ENCODE measurements around the gene IP6K2. TPM values are rescaled to one million over a fixed set of nuclear protein-coding genes. Genes with fewer than 3 reads are reported as not detected.

The IP6K2 gene
- total and polyA plus RNA-seq, 2 experiments from 2014 or later, result 97.0 to 97.4 TPM

GRCh38 chr3:48715174-48715800 is 1.7 kb downstream of the IP6K2 start:
- Mint-ChIP-seq H3K4me3 (peak overlapping the region; percentile 100), H3K36me3 (ENCODE audit: low read depth) (peaks cover 50% of the 10 kb centered on the region), H3K27me3 (ENCODE audit: insufficient read depth, low read depth, poor library complexity) (peaks cover 4% of the 10 kb centered on the region), H3K27ac (peak overlapping the region; percentile 100; the same call in 1 of the 2 replicates), H3K4me1 (peaks cover 28% of the 10 kb centered on the region; the same call in 2 of the 3 replicates), H3K9me3 (no peaks in the 10 kb centered on the region)
- Histone ChIP-seq H3K4me2 (peak overlapping the region; percentile 76), H3K4me1 (ENCODE audit: insufficient read depth) (peaks cover 17% of the 10 kb centered on the region), H2AFZ (no peak overlapping the region), H3K27ac (ENCODE audit: low read depth) (no peak overlapping the region), H3K4me3 (peak overlapping the region; percentile 64), H3K36me3 (ENCODE audit: insufficient read depth) (peaks cover 30% of the 10 kb centered on the region), H3F3A (replicated peaks; ENCODE audit: low read depth) (peaks cover 7% of the 10 kb centered on the region), H3K27me3 (ENCODE audit: insufficient read depth) (no peaks in the 10 kb centered on the region), H3K9me2 (ENCODE audit: insufficient read depth) (no peaks in the 10 kb centered on the region), H4K20me1 (replicated peaks; ENCODE audit: insufficient read depth) (peaks cover 38% of the 10 kb centered on the region), H3K79me2 (replicated peaks; ENCODE audit: insufficient read depth) (peaks cover 66% of the 10 kb centered on the region)
- DNase-seq (ENCODE audit: low spot score), result peak; percentile 47
- peak; percentile 3; the same call in 1 of the 3 replicates for ATAC-seq
- TF ChIP-seq ZNF331 (CRISPR knock-in tag; IDR thresholded peaks at IDR 0.05; ENCODE audit: low read depth), result no peak
- no peak for TF ChIP-seq REST (IDR thresholded peaks at IDR 0.05; ENCODE audit: unreplicated experiment)
- no peak for TF ChIP-seq NANOG (IDR thresholded peaks at IDR 0.05; ENCODE audit: borderline replicate concordance)
- TF ChIP-seq CREB1 (CRISPR knock-in tag; IDR thresholded peaks at IDR 0.05; ENCODE audit: low read depth), result no peak
- TF ChIP-seq POLR2AphosphoS5 (IDR thresholded peaks at IDR 0.05; ENCODE audit: low read depth), result no peak

GRCh38 chr3:48711727-48712126 is 5.3 kb downstream of the IP6K2 start:
- Histone ChIP-seq H3K27ac (ENCODE audit: low read depth) (peak overlapping the region; percentile 35; the same call in 1 of the 2 replicates), H3K79me2 (replicated peaks; ENCODE audit: insufficient read depth) (peaks cover 100% of the 10 kb centered on the region), H3K36me3 (ENCODE audit: insufficient read depth) (peaks cover 30% of the 10 kb centered on the region), H3K4me2 (no peak overlapping the region), H2AFZ (no peak overlapping the region), H3K4me1 (ENCODE audit: insufficient read depth) (peaks cover 24% of the 10 kb centered on the region), H3K27me3 (ENCODE audit: insufficient read depth) (no peaks in the 10 kb centered on the region), H3K9me2 (ENCODE audit: insufficient read depth) (no peaks in the 10 kb centered on the region), H3F3A (replicated peaks; ENCODE audit: low read depth) (peaks cover 14% of the 10 kb centered on the region), H4K20me1 (replicated peaks; ENCODE audit: insufficient read depth) (peaks cover 65% of the 10 kb centered on the region), H3K4me3 (no peak overlapping the region)
- H3K4me3 Mint-ChIP-seq, result no peak overlapping the region; the same call in 2 of the 3 replicates
- DNase-seq (ENCODE audit: low spot score) (no peak), ATAC-seq (no peak)
- peak overlapping the region; percentile 14; the same call in 1 of the 2 replicates for H3K27ac Mint-ChIP-seq
- TF ChIP-seq NANOG (IDR thresholded peaks at IDR 0.05; ENCODE audit: borderline replicate concordance) (no peak), ZNF114 (CRISPR knock-in tag; IDR thresholded peaks at IDR 0.05) (no peak), ETS1 (IDR thresholded peaks at IDR 0.05) (no peak), EZH2 (IDR thresholded peaks at IDR 0.05; ENCODE audit: low read depth, unreplicated experiment) (no peak)
- no peaks in the 10 kb centered on the region for H3K9me3 Mint-ChIP-seq
- H3K27me3 Mint-ChIP-seq (ENCODE audit: insufficient read depth, low read depth, poor library complexity), result peaks cover 2% of the 10 kb centered on the region
- H3K4me1 Mint-ChIP-seq, result peaks cover 37% of the 10 kb centered on the region
- peaks cover 80% of the 10 kb centered on the region for H3K36me3 Mint-ChIP-seq (ENCODE audit: low read depth)

Measured in GM23338 (cell line).